Measurements from ENCODE around the gene NT5M. TPM values are rescaled to one million over a fixed set of nuclear protein-coding genes. Genes with fewer than 3 reads are reported as not detected.
"Not testable (repeated sequence)": the region's sequence is repeated elsewhere in the genome, so short reads cannot be mapped to it uniquely, and the experiment has no call there.

The NT5M gene
- polyA plus RNA-seq, 1 donor: 3.1 TPM

- not testable (repeated sequence) for H3K4me3 ChIP-seq (ENCODE audit: low read length); H3K27ac ChIP-seq (ENCODE audit: low read length); H3K27me3 ChIP-seq (ENCODE audit: control insufficient read depth, insufficient read depth, low read length); H3K4me1 ChIP-seq (ENCODE audit: control insufficient read depth, insufficient read depth, low read length); DNase-seq; H3K9me3 ChIP-seq (ENCODE audit: control insufficient read depth, low read depth, low read length)
- WGBS (ENCODE audit: insufficient coverage, low lambda C conversion rate): 100% methylated on average over 1 of the region's 5 CpGs
- H3K36me3 ChIP-seq (ENCODE audit: control insufficient read depth, insufficient read depth, low read length): peaks cover 29% of the 10 kb centered on the region
Observed at GRCh38 chr17:17277431-17277830, 25.7 kb upstream of the NT5M start.

- H3K4me3 ChIP-seq (ENCODE audit: low read length): peak overlapping the region; percentile 98
- no peaks in the 10 kb centered on the region for H3K9me3 ChIP-seq (ENCODE audit: control insufficient read depth, low read depth, low read length)
- peaks cover 10% of the 10 kb centered on the region for H3K4me1 ChIP-seq (ENCODE audit: control insufficient read depth, insufficient read depth, low read length)
- DNase-seq: no peak
- no peaks in the 10 kb centered on the region for H3K27me3 ChIP-seq (ENCODE audit: control insufficient read depth, insufficient read depth, low read length)
- H3K36me3 ChIP-seq (ENCODE audit: control insufficient read depth, insufficient read depth, low read length): peaks cover 17% of the 10 kb centered on the region
- no CpG with 5 or more reads among the region's 4 CpGs for WGBS (ENCODE audit: insufficient coverage, low lambda C conversion rate)
- H3K27ac ChIP-seq (ENCODE audit: low read length): no peak overlapping the region
Observed at GRCh38 chr17:17279316-17279715, 23.9 kb upstream of the NT5M start.

GRCh38 chr17:17280613-17281549 lies 22.3 kb upstream of the NT5M start, which contains the start of gene COPS3:
Gene COPS3 (minus strand): TSS chr17:17281246. CDS start chr17:17281186, 60 bp downstream.
- Histone ChIP-seq H3K27me3 (ENCODE audit: control insufficient read depth, insufficient read depth, low read length) (no peaks in the 10 kb centered on the region), H3K36me3 (ENCODE audit: control insufficient read depth, insufficient read depth, low read length) (peaks cover 2% of the 10 kb centered on the region), H3K4me1 (ENCODE audit: control insufficient read depth, insufficient read depth, low read length) (peaks cover 10% of the 10 kb centered on the region), H3K9me3 (ENCODE audit: control insufficient read depth, low read depth, low read length) (no peaks in the 10 kb centered on the region), H3K27ac (ENCODE audit: low read length) (peak within 1 kb of the TSS; percentile 90), H3K4me3 (ENCODE audit: low read length) (peak within 1 kb of the TSS; percentile 98)
- DNase-seq: peak; percentile 97
- no CpG with 5 or more reads among the region's 80 CpGs for WGBS (ENCODE audit: insufficient coverage, low lambda C conversion rate)

- no peak for DNase-seq
- no peak overlapping the region for H3K4me3 ChIP-seq (ENCODE audit: low read length)
- no peaks in the 10 kb centered on the region for H3K27me3 ChIP-seq (ENCODE audit: control insufficient read depth, insufficient read depth, low read length)
- 100% methylated on average over 1 of the region's 5 CpGs for WGBS (ENCODE audit: insufficient coverage, low lambda C conversion rate)
- no peak overlapping the region for H3K27ac ChIP-seq (ENCODE audit: low read length)
- H3K9me3 ChIP-seq (ENCODE audit: control insufficient read depth, low read depth, low read length): no peaks in the 10 kb centered on the region
- peaks cover 2% of the 10 kb centered on the region for H3K4me1 ChIP-seq (ENCODE audit: control insufficient read depth, insufficient read depth, low read length)
- no peaks in the 10 kb centered on the region for H3K36me3 ChIP-seq (ENCODE audit: control insufficient read depth, insufficient read depth, low read length)
Observed at GRCh38 chr17:17285951-17286350, 17.2 kb upstream of the NT5M start.

GRCh38 chr17:17289086-17289485 lies 14.1 kb upstream of the NT5M start:
- H3K27ac ChIP-seq (ENCODE audit: low read length): no peak overlapping the region
- H3K4me1 ChIP-seq (ENCODE audit: control insufficient read depth, insufficient read depth, low read length): no peaks in the 10 kb centered on the region
- no peaks in the 10 kb centered on the region for H3K9me3 ChIP-seq (ENCODE audit: control insufficient read depth, low read depth, low read length)
- no peak for DNase-seq
- no peaks in the 10 kb centered on the region for H3K27me3 ChIP-seq (ENCODE audit: control insufficient read depth, insufficient read depth, low read length)
- H3K36me3 ChIP-seq (ENCODE audit: control insufficient read depth, insufficient read depth, low read length): no peaks in the 10 kb centered on the region
- no peak overlapping the region for H3K4me3 ChIP-seq (ENCODE audit: low read length)
- no CpG with 5 or more reads among the region's 4 CpGs for WGBS (ENCODE audit: insufficient coverage, low lambda C conversion rate)

- no peak overlapping the region for H3K27ac ChIP-seq (ENCODE audit: low read length)
- H3K9me3 ChIP-seq (ENCODE audit: control insufficient read depth, low read depth, low read length): no peaks in the 10 kb centered on the region
- no peaks in the 10 kb centered on the region for H3K4me1 ChIP-seq (ENCODE audit: control insufficient read depth, insufficient read depth, low read length)
- H3K4me3 ChIP-seq (ENCODE audit: low read length): no peak overlapping the region
- no peaks in the 10 kb centered on the region for H3K36me3 ChIP-seq (ENCODE audit: control insufficient read depth, insufficient read depth, low read length)
- WGBS (ENCODE audit: insufficient coverage, low lambda C conversion rate): 42% methylated on average over 2 of the region's 7 CpGs
- DNase-seq: no peak
- H3K27me3 ChIP-seq (ENCODE audit: control insufficient read depth, insufficient read depth, low read length): no peaks in the 10 kb centered on the region
Observed at GRCh38 chr17:17289701-17290100, 13.5 kb upstream of the NT5M start.

- no peak overlapping the region for H3K4me3 ChIP-seq (ENCODE audit: low read length)
- no peaks in the 10 kb centered on the region for H3K4me1 ChIP-seq (ENCODE audit: control insufficient read depth, insufficient read depth, low read length)
- H3K9me3 ChIP-seq (ENCODE audit: control insufficient read depth, low read depth, low read length): no peaks in the 10 kb centered on the region
- no peaks in the 10 kb centered on the region for H3K36me3 ChIP-seq (ENCODE audit: control insufficient read depth, insufficient read depth, low read length)
- H3K27ac ChIP-seq (ENCODE audit: low read length): no peak overlapping the region
- no peaks in the 10 kb centered on the region for H3K27me3 ChIP-seq (ENCODE audit: control insufficient read depth, insufficient read depth, low read length)
- no peak for DNase-seq
- no CpG with 5 or more reads among the region's 4 CpGs for WGBS (ENCODE audit: insufficient coverage, low lambda C conversion rate)
Observed at GRCh38 chr17:17295141-17295540, 8.0 kb upstream of the NT5M start.

GRCh38 chr17:17297217-17297616 lies 6.0 kb upstream of the NT5M start:
- Histone ChIP-seq H3K4me1 (ENCODE audit: control insufficient read depth, insufficient read depth, low read length) (no peaks in the 10 kb centered on the region), H3K27me3 (ENCODE audit: control insufficient read depth, insufficient read depth, low read length) (no peaks in the 10 kb centered on the region), H3K36me3 (ENCODE audit: control insufficient read depth, insufficient read depth, low read length) (no peaks in the 10 kb centered on the region), H3K4me3 (ENCODE audit: low read length) (no peak overlapping the region), H3K9me3 (ENCODE audit: control insufficient read depth, low read depth, low read length) (no peaks in the 10 kb centered on the region), H3K27ac (ENCODE audit: low read length) (no peak overlapping the region)
- no CpG with 5 or more reads among the region's 3 CpGs for WGBS (ENCODE audit: insufficient coverage, low lambda C conversion rate)
- no peak for DNase-seq

- no peak for DNase-seq
Observed at GRCh38 chr17:17298108-17298507, 5.1 kb upstream of the NT5M start.

GRCh38 chr17:17300624-17301568 lies 2.3 kb upstream of the NT5M start:
- no peak overlapping the region for H3K27ac ChIP-seq (ENCODE audit: low read length)
- no CpG with 5 or more reads among the region's 35 CpGs for WGBS (ENCODE audit: insufficient coverage, low lambda C conversion rate)
- peak overlapping the region; percentile 52 for H3K4me3 ChIP-seq (ENCODE audit: low read length)
- no peaks in the 10 kb centered on the region for H3K36me3 ChIP-seq (ENCODE audit: control insufficient read depth, insufficient read depth, low read length)
- DNase-seq: peak; percentile 43 to 54
- no peaks in the 10 kb centered on the region for H3K9me3 ChIP-seq (ENCODE audit: control insufficient read depth, low read depth, low read length)
- peaks cover 6% of the 10 kb centered on the region for H3K4me1 ChIP-seq (ENCODE audit: control insufficient read depth, insufficient read depth, low read length)
- H3K27me3 ChIP-seq (ENCODE audit: control insufficient read depth, insufficient read depth, low read length): no peaks in the 10 kb centered on the region

More at GRCh38 chr17:17298108-17298507, 5.1 kb upstream of the NT5M start:
- H3K4me1 ChIP-seq (ENCODE audit: control insufficient read depth, insufficient read depth, low read length): no peaks in the 10 kb centered on the region
- H3K27me3 ChIP-seq (ENCODE audit: control insufficient read depth, insufficient read depth, low read length): no peaks in the 10 kb centered on the region
- H3K27ac ChIP-seq (ENCODE audit: low read length): no peak overlapping the region
- WGBS (ENCODE audit: insufficient coverage, low lambda C conversion rate): 40% methylated on average over 1 of the region's 3 CpGs
- H3K4me3 ChIP-seq (ENCODE audit: low read length): no peak overlapping the region
- no peaks in the 10 kb centered on the region for H3K9me3 ChIP-seq (ENCODE audit: control insufficient read depth, low read depth, low read length)
- H3K36me3 ChIP-seq (ENCODE audit: control insufficient read depth, insufficient read depth, low read length): no peaks in the 10 kb centered on the region

Measured in large intestine (tissue), 3 donors.